Measurements from ENCODE around the gene TBX6.

DNA sequence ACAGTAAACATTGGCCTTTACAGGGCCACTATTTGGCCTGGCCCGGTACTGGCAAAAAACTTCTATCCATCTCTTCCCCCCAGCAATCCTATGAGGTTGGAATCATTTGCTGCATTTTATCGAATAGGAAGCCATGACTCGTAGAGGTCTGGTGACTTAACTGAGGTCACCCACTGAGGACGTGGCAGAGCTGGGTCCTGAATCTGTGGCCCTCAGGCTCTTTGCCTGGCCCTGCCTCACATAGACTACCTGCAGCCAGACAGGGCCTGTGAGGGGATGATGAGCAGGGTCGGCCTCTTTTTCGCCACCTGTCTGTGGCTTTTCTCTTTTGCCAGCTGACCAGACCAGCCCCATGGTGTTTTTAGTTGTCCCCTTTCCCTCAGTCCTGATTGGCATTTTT, 14.1 kb downstream of the TBX6 start:
- TF ChIP-seq, protein P1, sequence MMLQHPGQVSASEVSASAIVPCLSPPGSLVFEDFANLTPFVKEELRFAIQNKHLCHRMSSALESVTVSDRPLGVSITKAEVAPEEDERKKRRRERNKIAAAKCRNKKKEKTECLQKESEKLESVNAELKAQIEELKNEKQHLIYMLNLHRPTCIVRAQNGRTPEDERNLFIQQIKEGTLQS (CRISPR knock-in tag; conservative IDR thresholded peaks at IDR 0.05), result no peak
- TF ChIP-seq, protein P2, sequence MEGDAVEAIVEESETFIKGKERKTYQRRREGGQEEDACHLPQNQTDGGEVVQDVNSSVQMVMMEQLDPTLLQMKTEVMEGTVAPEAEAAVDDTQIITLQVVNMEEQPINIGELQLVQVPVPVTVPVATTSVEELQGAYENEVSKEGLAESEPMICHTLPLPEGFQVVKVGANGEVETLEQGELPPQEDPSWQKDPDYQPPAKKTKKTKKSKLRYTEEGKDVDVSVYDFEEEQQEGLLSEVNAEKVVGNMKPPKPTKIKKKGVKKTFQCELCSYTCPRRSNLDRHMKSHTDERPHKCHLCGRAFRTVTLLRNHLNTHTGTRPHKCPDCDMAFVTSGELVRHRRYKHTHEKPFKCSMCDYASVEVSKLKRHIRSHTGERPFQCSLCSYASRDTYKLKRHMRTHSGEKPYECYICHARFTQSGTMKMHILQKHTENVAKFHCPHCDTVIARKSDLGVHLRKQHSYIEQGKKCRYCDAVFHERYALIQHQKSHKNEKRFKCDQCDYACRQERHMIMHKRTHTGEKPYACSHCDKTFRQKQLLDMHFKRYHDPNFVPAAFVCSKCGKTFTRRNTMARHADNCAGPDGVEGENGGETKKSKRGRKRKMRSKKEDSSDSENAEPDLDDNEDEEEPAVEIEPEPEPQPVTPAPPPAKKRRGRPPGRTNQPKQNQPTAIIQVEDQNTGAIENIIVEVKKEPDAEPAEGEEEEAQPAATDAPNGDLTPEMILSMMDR (IDR thresholded peaks at IDR 0.05), result no peak
- TF ChIP-seq TEAD1 (CRISPR knock-in tag; IDR thresholded peaks at IDR 0.05), result no peak
- TF ChIP-seq SP1 (CRISPR knock-in tag; conservative IDR thresholded peaks at IDR 0.05), result no peak
- no peak for TF ChIP-seq RELA (CRISPR knock-in tag; IDR thresholded peaks at IDR 0.05; ENCODE audit: borderline replicate concordance)
- TF ChIP-seq, protein P3, sequence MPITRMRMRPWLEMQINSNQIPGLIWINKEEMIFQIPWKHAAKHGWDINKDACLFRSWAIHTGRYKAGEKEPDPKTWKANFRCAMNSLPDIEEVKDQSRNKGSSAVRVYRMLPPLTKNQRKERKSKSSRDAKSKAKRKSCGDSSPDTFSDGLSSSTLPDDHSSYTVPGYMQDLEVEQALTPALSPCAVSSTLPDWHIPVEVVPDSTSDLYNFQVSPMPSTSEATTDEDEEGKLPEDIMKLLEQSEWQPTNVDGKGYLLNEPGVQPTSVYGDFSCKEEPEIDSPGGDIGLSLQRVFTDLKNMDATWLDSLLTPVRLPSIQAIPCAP (CRISPR knock-in tag; IDR thresholded peaks at IDR 0.05), result no peak
- TF ChIP-seq, protein P4, sequence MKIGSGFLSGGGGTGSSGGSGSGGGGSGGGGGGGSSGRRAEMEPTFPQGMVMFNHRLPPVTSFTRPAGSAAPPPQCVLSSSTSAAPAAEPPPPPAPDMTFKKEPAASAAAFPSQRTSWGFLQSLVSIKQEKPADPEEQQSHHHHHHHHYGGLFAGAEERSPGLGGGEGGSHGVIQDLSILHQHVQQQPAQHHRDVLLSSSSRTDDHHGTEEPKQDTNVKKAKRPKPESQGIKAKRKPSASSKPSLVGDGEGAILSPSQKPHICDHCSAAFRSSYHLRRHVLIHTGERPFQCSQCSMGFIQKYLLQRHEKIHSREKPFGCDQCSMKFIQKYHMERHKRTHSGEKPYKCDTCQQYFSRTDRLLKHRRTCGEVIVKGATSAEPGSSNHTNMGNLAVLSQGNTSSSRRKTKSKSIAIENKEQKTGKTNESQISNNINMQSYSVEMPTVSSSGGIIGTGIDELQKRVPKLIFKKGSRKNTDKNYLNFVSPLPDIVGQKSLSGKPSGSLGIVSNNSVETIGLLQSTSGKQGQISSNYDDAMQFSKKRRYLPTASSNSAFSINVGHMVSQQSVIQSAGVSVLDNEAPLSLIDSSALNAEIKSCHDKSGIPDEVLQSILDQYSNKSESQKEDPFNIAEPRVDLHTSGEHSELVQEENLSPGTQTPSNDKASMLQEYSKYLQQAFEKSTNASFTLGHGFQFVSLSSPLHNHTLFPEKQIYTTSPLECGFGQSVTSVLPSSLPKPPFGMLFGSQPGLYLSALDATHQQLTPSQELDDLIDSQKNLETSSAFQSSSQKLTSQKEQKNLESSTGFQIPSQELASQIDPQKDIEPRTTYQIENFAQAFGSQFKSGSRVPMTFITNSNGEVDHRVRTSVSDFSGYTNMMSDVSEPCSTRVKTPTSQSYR (CRISPR knock-in tag; IDR thresholded peaks at IDR 0.05), result no peak
- TF ChIP-seq, protein P5, sequence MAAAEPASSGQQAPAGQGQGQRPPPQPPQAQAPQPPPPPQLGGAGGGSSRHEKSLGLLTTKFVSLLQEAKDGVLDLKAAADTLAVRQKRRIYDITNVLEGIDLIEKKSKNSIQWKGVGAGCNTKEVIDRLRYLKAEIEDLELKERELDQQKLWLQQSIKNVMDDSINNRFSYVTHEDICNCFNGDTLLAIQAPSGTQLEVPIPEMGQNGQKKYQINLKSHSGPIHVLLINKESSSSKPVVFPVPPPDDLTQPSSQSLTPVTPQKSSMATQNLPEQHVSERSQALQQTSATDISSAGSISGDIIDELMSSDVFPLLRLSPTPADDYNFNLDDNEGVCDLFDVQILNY (CRISPR knock-in tag; IDR thresholded peaks at IDR 0.05), result no peak

Measured in WTC11 (cell line).